GM10266 (cell line): ENCODE measurements around the gene RAD51B.

Source experiments
- DNase-seq: peaks from one replicate; pipeline ENCODE4 v3.0.0; 2012; ENCODE audit errors: extremely low spot score
- CTCF ChIP-seq: IDR thresholded peaks from 2 replicates; pipeline ENCODE4 v1.5.1; 2012; ENCODE audit warnings: mild to moderate bottlenecking, low read depth; ENCODE audit not compliant: control insufficient read depth, insufficient read depth; ENCODE audit errors: missing control alignments

Gene RAD51B

GRCh38 chr14:68643673-68644072, 824.1 kb downstream of the RAD51B start:
- no peak for TF ChIP-seq CTCF
- no peak for DNase-seq

- DNase-seq, result no peak
- TF ChIP-seq CTCF, result no peak
Measured at GRCh38 chr14:68644101-68644500, 824.5 kb downstream of the RAD51B start.

GRCh38 chr14:68645371-68645770, 825.8 kb downstream of the RAD51B start:
- no peak for DNase-seq
- no peak for TF ChIP-seq CTCF

- DNase-seq, result no peak
- no peak for TF ChIP-seq CTCF
Measured at GRCh38 chr14:68649476-68650189, 830.1 kb downstream of the RAD51B start.

GRCh38 chr14:68650404-68650994, 830.9 kb downstream of the RAD51B start:
- TF ChIP-seq CTCF, result no peak
- no peak for DNase-seq

- DNase-seq, result no peak
- TF ChIP-seq CTCF, result no peak
Measured at GRCh38 chr14:68651075-68651474, 831.5 kb downstream of the RAD51B start.
